GM12892 (cell line): ENCODE measurements around the gene MAP1LC3B2.

Source experiments
- DNase-seq: peaks from one replicate; pipeline ENCODE4 v3.0.0; 2011; ENCODE audit not compliant: insufficient read length
- FAIRE-seq: peaks from 2 replicates; lab custom pipeline; 2011; peaks lifted over from hg19 to GRCh38; lab: Jason Lieb, UNC
- POLR2A ChIP-seq: IDR thresholded peaks from 2 replicates; pipeline ENCODE4 v1.6.1; 2011; ENCODE audit warnings: low read depth, low read length, control low read depth
- POLR2AphosphoS5 ChIP-seq: IDR thresholded peaks from 2 replicates; pipeline ENCODE4 v1.6.1; 2011; ENCODE audit warnings: low read depth, low read length, control low read depth
- TAF1 ChIP-seq: IDR thresholded peaks from 2 replicates; pipeline ENCODE4 v1.6.1; 2011; ENCODE audit warnings: low read depth, mild to moderate bottlenecking, control low read depth, low read length, borderline replicate concordance

MAP1LC3B2 gene

DNA sequence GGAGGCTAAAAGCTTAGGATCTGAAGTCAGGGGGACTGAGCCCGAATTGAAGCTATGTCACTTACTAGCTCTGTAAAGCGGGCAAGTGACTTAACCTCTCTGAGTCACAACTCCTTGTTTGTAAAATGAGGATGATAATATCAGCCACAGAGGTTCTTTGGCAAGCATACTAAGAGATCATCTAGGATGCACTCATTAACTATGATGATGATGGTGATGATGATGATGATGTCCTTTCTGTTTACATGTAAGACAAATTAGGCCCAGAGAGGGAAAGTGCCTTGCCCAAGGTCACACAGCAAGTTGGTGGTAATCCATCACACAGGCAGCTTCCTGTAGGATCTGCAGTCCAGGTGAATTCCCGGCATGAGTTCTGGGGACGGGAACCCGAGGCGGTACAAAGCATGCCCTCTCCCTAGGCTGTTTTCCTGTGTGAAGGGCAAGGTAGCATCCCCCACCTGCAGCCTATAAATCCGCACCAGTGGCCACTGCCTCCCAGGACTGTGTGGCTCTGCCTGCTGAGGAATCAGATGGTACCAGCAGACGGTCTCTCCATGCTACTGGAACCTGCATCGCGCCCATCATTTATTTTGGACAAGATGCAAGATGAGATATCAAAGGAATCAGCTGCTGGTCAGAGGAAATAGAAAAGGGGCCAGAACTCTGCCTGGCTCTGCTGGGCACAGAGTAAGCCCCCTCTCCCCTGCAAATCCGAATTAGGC lies 55.2 kb downstream of the MAP1LC3B2 start:
- no peak for FAIRE-seq
- DNase-seq, result no peak
- TF ChIP-seq POLR2AphosphoS5 (no peak), TAF1 (no peak), POLR2A (no peak)

DNA sequence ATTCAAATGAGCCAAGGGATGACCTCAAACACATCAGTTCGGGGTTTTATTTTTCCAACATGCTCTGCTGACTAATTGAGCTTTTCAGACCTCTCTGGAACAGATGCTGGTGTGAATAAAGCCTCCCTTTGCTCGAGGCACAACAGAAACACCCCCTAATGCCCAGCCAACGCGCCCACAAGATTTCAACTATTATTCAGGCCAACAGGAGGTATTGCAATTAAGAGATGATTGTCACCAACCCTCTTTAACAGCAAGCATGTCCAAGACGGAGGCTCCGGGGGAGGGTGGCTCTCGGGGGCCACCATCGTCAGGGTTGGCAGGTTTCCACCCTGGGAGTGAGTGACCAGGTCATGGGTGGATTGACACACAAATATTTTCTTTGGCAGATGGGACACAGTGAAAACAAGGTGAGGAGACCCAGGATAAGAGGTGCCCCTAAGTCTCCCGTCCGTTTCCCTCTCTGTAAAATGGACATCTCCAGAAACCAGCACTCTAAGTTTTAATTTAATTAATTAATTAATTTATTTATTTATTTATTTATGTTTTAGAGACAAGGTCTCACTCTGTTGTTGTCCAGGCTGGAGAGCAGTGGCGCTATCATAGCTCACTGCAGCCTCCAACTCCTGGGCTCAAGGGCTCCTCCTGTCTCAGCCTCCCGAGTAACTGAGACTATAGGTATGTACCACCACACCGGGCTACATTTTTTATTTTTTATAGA lies 56.1 kb downstream of the MAP1LC3B2 start:
- FAIRE-seq (no peak), DNase-seq (no peak)
- TF ChIP-seq POLR2AphosphoS5 (no peak), TAF1 (no peak), POLR2A (no peak)

DNA sequence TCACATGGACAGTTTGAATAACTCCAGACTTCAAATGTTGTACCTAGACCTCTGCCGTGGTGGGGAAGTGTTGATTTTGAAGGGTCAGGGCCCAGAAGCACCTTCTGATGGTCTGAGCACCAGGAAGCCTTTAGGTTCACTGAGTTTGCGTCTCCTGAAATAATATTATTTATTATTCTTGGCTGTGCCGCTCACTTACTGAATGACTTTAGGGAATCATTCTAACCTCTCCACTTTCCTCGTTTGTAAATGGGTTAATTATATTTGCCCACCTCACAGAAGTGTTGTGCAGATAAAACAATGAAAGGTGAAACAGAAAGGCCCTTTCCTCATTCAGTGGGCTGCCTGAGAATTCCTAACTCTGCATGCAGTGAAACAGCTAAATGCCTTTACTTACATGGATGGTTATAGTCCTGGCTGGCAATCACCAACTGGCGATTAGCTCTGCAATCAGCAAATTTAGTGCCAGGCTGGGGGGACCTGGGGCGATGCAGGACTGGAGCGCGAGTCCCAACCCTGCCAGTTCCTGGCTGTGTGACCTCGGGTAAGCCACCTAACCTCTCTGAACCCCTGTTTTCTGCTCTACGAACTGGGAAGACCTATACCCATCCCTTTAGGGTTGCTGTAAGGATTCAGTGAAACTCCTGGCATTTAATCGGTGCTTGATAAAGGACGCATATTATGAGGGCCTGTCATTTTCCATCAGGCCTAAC lies 57.5 kb downstream of the MAP1LC3B2 start:
- no peak for DNase-seq
- FAIRE-seq, result no peak
- no peak for TF ChIP-seq TAF1
- no peak for TF ChIP-seq POLR2AphosphoS5
- no peak for TF ChIP-seq POLR2A

DNA sequence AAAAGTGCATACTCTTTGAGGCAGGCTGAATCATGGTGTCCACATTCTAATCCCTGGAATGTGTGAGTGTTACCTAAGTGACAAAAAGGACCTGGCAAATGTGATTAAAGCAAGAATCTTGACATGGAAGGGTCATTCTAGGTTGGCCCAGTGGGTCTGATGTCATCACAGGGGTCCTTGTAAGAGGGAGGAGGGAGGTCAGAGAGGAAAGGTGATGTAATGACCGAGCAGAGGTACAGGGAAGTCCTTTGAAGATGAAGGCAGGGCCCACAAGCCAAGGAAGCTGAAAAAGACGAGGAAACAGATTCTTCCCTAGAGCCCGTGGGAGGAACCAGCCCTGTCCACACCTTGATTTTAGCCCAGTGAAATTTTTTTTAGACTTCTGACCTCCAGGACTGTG lies 60.1 kb downstream of the MAP1LC3B2 start:
- FAIRE-seq (no peak), DNase-seq (no peak)
- TF ChIP-seq POLR2A, result no peak

DNA sequence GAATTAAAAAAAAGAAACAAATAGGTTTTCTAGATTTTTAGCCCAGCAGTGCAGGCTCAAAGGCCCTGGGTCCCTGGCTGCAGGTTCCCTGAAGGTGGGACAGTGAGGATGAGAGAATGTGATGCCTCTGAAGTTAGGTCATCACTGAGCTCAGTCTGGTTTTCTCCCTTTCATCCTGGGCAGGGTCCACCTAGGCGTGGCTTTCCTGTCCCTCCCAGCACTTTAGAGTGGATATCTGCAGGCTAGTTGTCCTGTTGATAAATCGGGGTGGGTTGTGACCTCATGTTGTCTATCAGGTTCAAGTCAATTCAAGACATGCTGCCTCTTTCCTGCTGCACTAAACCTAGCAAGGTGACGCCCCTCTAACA lies 60.9 kb downstream of the MAP1LC3B2 start:
- FAIRE-seq (no peak), DNase-seq (no peak)
- no peak for TF ChIP-seq TAF1
- TF ChIP-seq POLR2A, result no peak
- no peak for TF ChIP-seq POLR2AphosphoS5

DNA sequence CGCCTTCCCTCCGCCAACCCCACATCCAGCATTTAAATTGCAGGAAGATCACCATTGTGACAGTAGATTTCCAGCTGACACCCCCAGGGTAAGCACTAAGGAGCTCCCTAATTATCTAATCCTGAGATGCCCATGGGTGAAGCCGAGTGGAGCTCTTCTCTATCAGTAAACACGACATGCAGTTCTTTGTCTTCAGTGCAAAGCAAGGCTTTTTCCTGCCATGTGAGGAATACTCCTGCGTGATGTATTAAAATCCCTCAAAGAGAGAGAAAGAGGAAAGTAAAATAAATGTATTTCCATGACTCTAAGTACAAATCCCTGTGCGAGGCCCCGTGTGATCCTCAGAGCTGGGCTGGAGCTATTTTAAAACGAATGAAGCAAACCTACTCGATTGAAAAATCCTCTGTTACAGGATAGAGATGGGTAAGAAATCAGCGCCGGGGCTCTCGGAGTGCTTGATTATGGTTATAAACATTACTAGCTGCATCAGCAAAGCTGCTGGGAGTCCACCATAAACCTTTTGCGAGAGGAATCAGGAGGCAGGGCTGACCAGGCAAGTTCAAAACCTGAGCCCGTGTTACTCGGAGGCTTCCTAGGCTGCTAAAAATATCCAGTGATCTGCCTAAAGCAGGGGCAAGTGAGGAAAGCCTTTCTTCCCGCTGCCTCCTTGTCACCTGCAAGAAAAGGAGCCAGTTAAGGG lies 61.5 kb downstream of the MAP1LC3B2 start:
- TF ChIP-seq POLR2A, result no peak
- no peak for TF ChIP-seq TAF1
- no peak for TF ChIP-seq POLR2AphosphoS5
- DNase-seq, result no peak
- FAIRE-seq, result no peak

DNA sequence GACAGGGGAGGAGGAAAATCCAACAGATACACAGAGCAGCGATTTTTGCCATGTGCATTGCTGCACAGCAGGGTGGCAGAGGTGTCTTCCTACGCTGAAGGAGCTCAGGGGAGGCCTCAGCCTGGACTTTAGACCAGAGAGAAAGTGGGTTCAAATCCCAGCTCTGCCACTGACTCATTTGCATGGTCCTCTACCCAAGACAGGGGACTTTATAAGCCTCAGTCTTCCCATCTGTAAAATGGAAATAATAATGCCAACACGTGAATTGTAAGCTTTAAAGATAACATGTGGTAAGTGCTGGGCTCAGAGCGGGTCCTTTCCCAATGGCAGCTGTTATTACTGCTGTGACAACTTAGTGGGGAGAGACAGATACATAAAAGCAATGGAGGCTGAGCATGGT lies 62.0 kb downstream of the MAP1LC3B2 start:
- DNase-seq (no peak), FAIRE-seq (no peak)
- TF ChIP-seq POLR2AphosphoS5, result no peak
- TF ChIP-seq POLR2A, result no peak
- TF ChIP-seq TAF1, result no peak

DNA sequence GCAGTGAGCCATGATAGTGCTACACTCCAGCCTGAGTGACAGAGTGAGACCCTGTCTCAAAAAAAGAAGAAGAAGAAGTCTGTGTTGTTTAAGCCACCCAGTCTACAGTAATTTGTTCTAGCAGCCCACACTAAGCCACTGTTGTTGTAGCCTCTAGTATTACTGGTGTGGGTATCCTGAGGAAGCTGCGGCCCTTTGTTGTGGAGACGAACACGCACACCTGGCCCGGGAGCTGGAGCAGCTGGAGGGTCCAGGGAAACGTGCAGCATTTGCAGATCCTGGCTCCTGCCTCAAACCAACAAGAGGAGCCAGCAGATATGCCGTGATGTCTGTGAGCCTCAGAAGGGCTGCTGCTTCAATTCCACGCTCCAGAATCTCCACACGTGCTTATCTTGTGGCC lies 65.3 kb downstream of the MAP1LC3B2 start:
- no peak for TF ChIP-seq TAF1
- TF ChIP-seq POLR2AphosphoS5, result no peak
- TF ChIP-seq POLR2A, result no peak
- no peak for DNase-seq
- no peak for FAIRE-seq

DNA sequence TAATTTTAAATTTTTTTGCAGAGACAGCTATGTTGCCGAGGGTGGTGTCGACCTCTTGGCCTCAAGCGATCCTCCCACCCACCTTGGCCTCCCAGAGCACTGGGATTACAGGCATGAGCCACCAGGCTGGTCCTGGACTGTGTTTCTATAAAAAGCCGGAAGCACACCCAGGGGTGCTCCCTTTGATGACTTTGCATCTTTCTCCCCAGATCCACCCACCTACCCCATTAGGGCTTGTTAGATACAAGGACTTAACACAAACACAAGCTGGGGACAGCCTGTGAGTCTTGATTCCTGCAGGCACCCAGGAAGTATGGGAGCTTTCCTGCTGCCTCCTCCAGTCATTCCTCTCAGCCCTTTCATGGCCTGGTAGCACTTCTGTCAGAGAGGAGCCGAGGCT lies 67.0 kb downstream of the MAP1LC3B2 start:
- FAIRE-seq (no peak), DNase-seq (no peak)
- no peak for TF ChIP-seq POLR2AphosphoS5
- TF ChIP-seq POLR2A, result no peak
- TF ChIP-seq TAF1, result no peak
